Small intestine (tissue), 7 donors: ENCODE measurements around the gene CRABP2. TPM values are rescaled to one million over a fixed set of nuclear protein-coding genes. Genes with fewer than 3 reads are reported as not detected.

Source experiments
- DNase-seq, 2 donors: peaks; one replicate each; pipeline versions ENCODE4 v3.0.0 to v3.0.0-alpha.2; 2013
- FAIRE-seq: peaks from 2 replicates; lab custom pipeline; 2012; peaks lifted over from hg19 to GRCh38; lab: Jason Lieb, UNC
- H3K27ac ChIP-seq, 3 donors: one replicate each; pipeline ENCODE4 v1.5.1; 2013; ENCODE audit warnings: low read length in 2 of 3, mild to moderate bottlenecking in 2 of 3, control low read depth in 1 of 3, inconsistent platforms in 1 of 3, low read depth in 1 of 3, moderate library complexity in 1 of 3
- H3K27me3 ChIP-seq, 3 donors: one replicate each; pipeline ENCODE4 v1.6.1; 2013; ENCODE audit warnings: low read length in 3 of 3, inconsistent platforms in 1 of 3; ENCODE audit not compliant: control insufficient read depth in 3 of 3, insufficient read depth in 3 of 3
- H3K36me3 ChIP-seq, 3 donors: one replicate each; pipeline ENCODE4 v1.6.1; 2013; ENCODE audit warnings: low read length in 3 of 3, inconsistent platforms in 1 of 3, low read depth in 1 of 3, mild to moderate bottlenecking in 1 of 3, moderate library complexity in 1 of 3; ENCODE audit not compliant: control insufficient read depth in 3 of 3, insufficient read depth in 2 of 3
- H3K4me1 ChIP-seq, 3 donors: one replicate each; pipeline ENCODE4 v1.6.1; 2013; ENCODE audit warnings: low read length in 2 of 3, inconsistent platforms in 1 of 3, low read depth in 1 of 3, mild to moderate bottlenecking in 1 of 3, moderate library complexity in 1 of 3; ENCODE audit not compliant: control insufficient read depth in 3 of 3, insufficient read depth in 2 of 3
- H3K4me3 ChIP-seq, 3 donors: one replicate each; pipeline ENCODE4 v1.5.1; 2013; ENCODE audit warnings: low read length in 3 of 3, control low read depth in 1 of 3, inconsistent platforms in 1 of 3, low read depth in 1 of 3, mild to moderate bottlenecking in 1 of 3, moderate library complexity in 1 of 3
- H3K9me3 ChIP-seq, 2 donors: one replicate each; pipeline ENCODE4 v1.6.1; 2013; ENCODE audit warnings: low read depth in 1 of 2, low read length in 1 of 2; ENCODE audit not compliant: control insufficient read depth in 2 of 2, insufficient read depth in 1 of 2
- WGBS, 3 donors: extraction: QIAGEN DNeasy Blood & Tissue Kit; methylation state at CpG; one replicate each; pipeline ENCODE4 v1.1.7; 2013; 5-methylcytosine and 5-hydroxymethylcytosine counted together
- polyA plus RNA-seq, 4 donors: library from polyadenylated mRNA; stranded (reverse) in 3 of 4; unstranded in 1 of 4; fragments of 200-250 nt in 3 of 4; fragments of 120-200 nt in 1 of 4; gene quantifications; one replicate each; pipeline versions ENCODE4 v1.2.1 to v1.2.3, GENCODE V29; 2013
- donor health status: healthy with polysubstance abuse.
- donor health status: control.
- donor health status: control.
- donor health status: Bipolar disorder and iron deficiency.
- donor health status: healthy.

The CRABP2 gene
- polyA plus RNA-seq, 4 donors: 0.81 to 3.1 (median 1.4) TPM

DNA sequence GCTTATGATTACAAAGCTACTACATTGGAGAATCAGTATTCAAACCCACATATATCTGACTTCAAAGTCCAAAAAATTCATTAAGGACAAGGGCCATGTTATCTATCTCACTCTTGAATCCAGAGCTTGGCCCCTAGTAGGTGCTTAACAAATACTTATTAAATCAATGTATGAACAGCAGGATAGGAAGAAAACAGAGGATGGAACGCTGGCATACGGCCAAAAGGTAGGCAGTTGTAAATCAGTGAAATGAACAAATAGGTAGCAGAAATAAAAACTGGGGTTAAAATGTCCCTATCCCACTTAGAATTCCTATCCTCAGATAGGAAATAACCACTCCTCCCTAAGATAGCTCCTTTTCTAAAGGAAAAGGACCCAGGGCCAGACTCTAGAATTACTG lies 33.5 kb upstream of the CRABP2 start:
- Histone ChIP-seq H3K27me3 (no peaks in the 10 kb centered on the region), H3K36me3 (peaks cover 9 to 71% (median 17%) of the 10 kb centered on the region in 3 donors), H3K9me3 (no peaks in the 10 kb centered on the region), H3K4me1 (peaks cover 0 to 6% (median 3%) of the 10 kb centered on the region in 3 donors), H3K27ac (no peak overlapping the region), H3K4me3 (no peak overlapping the region)
- DNase-seq (no peak), FAIRE-seq (no peak)
- WGBS, 3 donors: 82 to 88% (median 87%) methylated on average over 2 of the region's 2 CpGs

DNA sequence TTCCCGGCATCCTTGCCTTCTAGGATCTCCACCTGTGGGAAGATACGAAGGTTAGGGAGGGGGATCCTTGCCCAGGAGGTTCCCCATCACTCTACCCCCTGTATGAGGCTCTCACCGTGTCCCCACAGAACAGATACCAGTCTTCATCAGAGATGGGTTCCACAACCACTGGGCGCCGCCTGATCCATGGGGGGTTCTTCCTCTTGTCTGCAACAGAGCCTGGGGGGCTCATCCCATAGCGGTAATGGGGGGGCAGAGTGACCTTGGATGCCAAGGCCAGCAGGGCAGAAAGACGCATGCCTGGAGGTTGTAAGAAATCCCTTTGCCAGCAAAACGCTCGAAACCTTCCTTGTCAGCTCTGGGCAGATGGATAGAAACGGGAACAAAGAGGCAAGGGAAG lies 33.0 kb upstream of the CRABP2 start:
- Histone ChIP-seq H3K4me1 (peaks cover 0 to 6% (median 3%) of the 10 kb centered on the region in 3 donors), H3K27ac (no peak overlapping the region), H3K27me3 (no peaks in the 10 kb centered on the region), H3K36me3 (peaks cover 7 to 70% (median 15%) of the 10 kb centered on the region in 3 donors), H3K4me3 (no peak overlapping the region), H3K9me3 (no peaks in the 10 kb centered on the region)
- no peak for FAIRE-seq
- DNase-seq: no peak
- WGBS, 3 donors: 88 to 92% (median 89%) methylated on average over 10 of the region's 10 CpGs

- H3K9me3 ChIP-seq: no peaks in the 10 kb centered on the region
- no peak overlapping the region for H3K27ac ChIP-seq
- DNase-seq: no peak
- no peak overlapping the region for H3K4me3 ChIP-seq
- H3K27me3 ChIP-seq: no peaks in the 10 kb centered on the region
- peaks cover 0 to 10% (median 0%) of the 10 kb centered on the region in 3 donors for H3K4me1 ChIP-seq
- peaks cover 5 to 65% (median 7%) of the 10 kb centered on the region in 3 donors for H3K36me3 ChIP-seq
- 93 to 97% (median 95%) methylated on average over 20 of the region's 20 CpGs for WGBS, 3 donors
- FAIRE-seq: no peak
Observed at GRCh38 chr1:156733989-156734584, 28.7 kb upstream of the CRABP2 start.

DNA sequence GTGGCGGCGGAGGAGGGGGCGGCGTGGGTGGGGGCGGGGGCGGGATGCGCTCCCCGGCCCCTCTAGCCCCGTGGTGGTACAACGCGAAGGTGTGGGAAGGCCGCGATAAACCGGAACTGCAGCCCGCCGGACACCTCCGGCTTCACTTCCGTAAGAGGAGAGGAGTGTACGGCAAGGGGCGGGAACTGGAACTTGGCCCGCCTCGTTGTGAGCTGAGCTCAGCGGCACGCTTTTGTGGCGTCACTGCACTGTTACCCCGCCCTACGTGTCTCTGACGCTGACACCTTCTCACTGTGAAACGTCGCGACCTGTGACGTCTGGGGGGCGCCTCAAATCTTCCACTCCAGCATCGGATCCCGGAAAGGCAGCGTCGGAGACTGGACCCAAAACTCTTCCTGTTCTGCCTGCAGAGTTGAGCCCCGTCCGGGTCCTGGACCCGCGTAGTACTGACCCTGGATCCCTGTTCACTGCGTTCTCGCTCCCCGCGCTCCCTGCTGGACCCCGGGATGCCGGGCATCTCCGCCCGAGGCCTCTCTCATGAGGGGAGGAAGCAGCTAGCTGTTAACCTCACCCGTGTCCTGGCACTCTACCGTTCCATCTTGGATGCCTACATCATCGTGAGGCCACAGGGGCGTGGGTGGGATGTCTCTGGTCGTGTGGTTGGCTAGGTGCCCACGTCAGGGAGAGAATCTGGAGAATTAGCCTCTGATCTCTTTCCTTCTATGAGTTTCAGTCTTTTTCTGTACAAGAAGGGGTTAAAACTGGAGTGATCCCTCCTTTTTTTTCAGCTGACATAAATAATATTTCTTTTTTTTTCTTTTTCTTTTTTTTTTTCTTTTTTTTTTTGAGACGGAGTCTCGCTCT lies 23.4 kb upstream of the CRABP2 start, which contains the start of gene ISG20L2:
TSS of gene ISG20L2 (minus strand) at position 168 of the 864 bp plus-strand sequence. CDS start 1,114 bp downstream, outside the sequence.
- 1% methylated on average over 46 to 57 of the region's 57 CpGs for WGBS, 3 donors
- Histone ChIP-seq H3K9me3 (no peaks in the 10 kb centered on the region), H3K4me1 (peaks cover 8 to 34% (median 12%) of the 10 kb centered on the region in 3 donors), H3K36me3 (peaks cover 0 to 51% (median 4%) of the 10 kb centered on the region in 3 donors), H3K27me3 (no peaks in the 10 kb centered on the region), H3K27ac (peak within 1 kb of the TSS; percentile 93 to 100 (median 94)), H3K4me3 (peak within 1 kb of the TSS; percentile 45 to 95 (median 72))
- FAIRE-seq: no peak
- peak; percentile 97 to 98 for DNase-seq

- 0% methylated on average over 40 to 46 of the region's 46 CpGs for WGBS, 3 donors
- Histone ChIP-seq H3K27ac (peak within 1 kb of the TSS; percentile 93 to 100 (median 94)), H3K4me3 (peak within 1 kb of the TSS; percentile 45 to 95 (median 72)), H3K4me1 (peaks cover 8 to 34% (median 12%) of the 10 kb centered on the region in 3 donors), H3K36me3 (peaks cover 1 to 52% (median 6%) of the 10 kb centered on the region in 3 donors), H3K27me3 (no peaks in the 10 kb centered on the region), H3K9me3 (no peaks in the 10 kb centered on the region)
- no peak for FAIRE-seq
- peak; percentile 86 to 93 for DNase-seq
Observed at GRCh38 chr1:156727926-156728598, 22.7 kb upstream of the CRABP2 start, which contains the start of gene METTL25B. TSS of gene METTL25B (plus strand) at chr1:156728469. CDS start at chr1:156729105, 636 bp downstream.

- H3K27ac ChIP-seq: peak overlapping the region; percentile 93 to 100 (median 94)
- FAIRE-seq (no peak), DNase-seq (no peak)
- peak overlapping the region; percentile 45 to 95 (median 72) for H3K4me3 ChIP-seq
- peaks cover 8 to 34% (median 12%) of the 10 kb centered on the region in 3 donors for H3K4me1 ChIP-seq
- WGBS, 3 donors: 31 to 41% (median 35%) methylated on average over 7 of the region's 7 CpGs
- peaks cover 6 to 52% (median 10%) of the 10 kb centered on the region in 3 donors for H3K36me3 ChIP-seq
- no peaks in the 10 kb centered on the region for H3K27me3 ChIP-seq
- no peaks in the 10 kb centered on the region for H3K9me3 ChIP-seq
Observed at GRCh38 chr1:156727492-156727891, 22.1 kb upstream of the CRABP2 start.

GRCh38 chr1:156726549-156727226 lies 21.3 kb upstream of the CRABP2 start:
- DNase-seq: peak; percentile 71 to 76
- 30 to 38% (median 33%) methylated on average over 15 of the region's 15 CpGs for WGBS, 3 donors
- no peak overlapping the region for H3K27ac ChIP-seq

More at GRCh38 chr1:156726549-156727226, 21.3 kb upstream of the CRABP2 start:
- FAIRE-seq: no peak
- no peaks in the 10 kb centered on the region for H3K27me3 ChIP-seq
- peaks cover 6 to 49% (median 10%) of the 10 kb centered on the region in 3 donors for H3K36me3 ChIP-seq
- peak overlapping the region in 2 of 3 donors; percentile 72 to 95 for H3K4me3 ChIP-seq
- H3K4me1 ChIP-seq: peaks cover 8 to 34% (median 12%) of the 10 kb centered on the region in 3 donors
- H3K9me3 ChIP-seq: no peaks in the 10 kb centered on the region
